ENCODE data around the gene C17orf67.

The C17orf67 gene

GRCh38 chr17:56866076-56866475 is 32.4 kb upstream of the C17orf67 start:
- Histone ChIP-seq H3K27ac (ENCODE audit: insufficient read depth, low read depth, low read length, poor library complexity, severe bottlenecking) (no peak overlapping the region), H3K4me1 (ENCODE audit: control insufficient read depth, insufficient read depth, low read length) (peaks cover 5% of the 10 kb centered on the region), H3K4me3 (ENCODE audit: insufficient read depth, low read depth, low read length) (no peak overlapping the region), H3K9me3 (ENCODE audit: control insufficient read depth, low read length) (no peaks in the 10 kb centered on the region), H3K27me3 (ENCODE audit: control insufficient read depth, insufficient read depth, low read length, poor library complexity, severe bottlenecking) (no peaks in the 10 kb centered on the region), H3K36me3 (ENCODE audit: control insufficient read depth, insufficient read depth, low read length) (no peaks in the 10 kb centered on the region)
- WGBS, 2 experiments = 75 to 82% methylated on average over 4 to 5 of the region's 5 CpGs

DNA sequence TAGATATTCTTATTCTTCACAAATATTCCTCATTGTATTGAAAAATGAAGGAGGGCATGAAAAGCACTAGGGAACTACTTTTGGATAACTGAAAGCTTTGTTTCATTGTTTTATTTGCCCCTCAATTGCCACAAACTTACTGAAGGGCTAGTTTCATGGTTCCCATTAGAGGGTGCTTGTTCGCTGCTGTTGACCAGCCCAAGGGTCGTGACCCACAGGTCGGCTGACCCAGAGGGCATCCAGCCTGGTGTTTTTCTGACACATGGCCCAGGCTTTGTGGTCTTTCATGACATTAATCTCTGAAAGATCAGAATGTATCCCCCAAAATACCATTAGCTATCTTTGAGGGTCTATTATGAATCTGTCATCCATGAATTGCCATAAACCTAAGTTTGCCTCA is 30.3 kb upstream of the C17orf67 start:
- H3K27me3 ChIP-seq (ENCODE audit: control insufficient read depth, insufficient read depth, low read length, poor library complexity, severe bottlenecking) = no peaks in the 10 kb centered on the region
- H3K4me1 ChIP-seq (ENCODE audit: control insufficient read depth, insufficient read depth, low read length) = peaks cover 5% of the 10 kb centered on the region
- H3K9me3 ChIP-seq (ENCODE audit: control insufficient read depth, low read length) = no peaks in the 10 kb centered on the region
- WGBS, 2 experiments = 60 to 65% methylated on average over 3 of the region's 3 CpGs
- no peaks in the 10 kb centered on the region for H3K36me3 ChIP-seq (ENCODE audit: control insufficient read depth, insufficient read depth, low read length)
- H3K4me3 ChIP-seq (ENCODE audit: insufficient read depth, low read depth, low read length) = no peak overlapping the region
- H3K27ac ChIP-seq (ENCODE audit: insufficient read depth, low read depth, low read length, poor library complexity, severe bottlenecking) = no peak overlapping the region

GRCh38 chr17:56861899-56862298 is 28.2 kb upstream of the C17orf67 start:
- 96 to 100% methylated on average over 3 of the region's 3 CpGs for WGBS, 2 experiments

GRCh38 chr17:56851008-56851407 is 17.3 kb upstream of the C17orf67 start:
- H3K36me3 ChIP-seq (ENCODE audit: control insufficient read depth, insufficient read depth, low read length) = no peaks in the 10 kb centered on the region
- no peaks in the 10 kb centered on the region for H3K9me3 ChIP-seq (ENCODE audit: control insufficient read depth, low read length)
- no peaks in the 10 kb centered on the region for H3K27me3 ChIP-seq (ENCODE audit: control insufficient read depth, insufficient read depth, low read length, poor library complexity, severe bottlenecking)
- H3K4me3 ChIP-seq (ENCODE audit: insufficient read depth, low read depth, low read length) = no peak overlapping the region
- WGBS, 2 experiments = 84 to 97% methylated on average over 2 of the region's 3 CpGs
- no peak overlapping the region for H3K27ac ChIP-seq (ENCODE audit: insufficient read depth, low read depth, low read length, poor library complexity, severe bottlenecking)
- H3K4me1 ChIP-seq (ENCODE audit: control insufficient read depth, insufficient read depth, low read length) = no peaks in the 10 kb centered on the region

More at GRCh38 chr17:56861899-56862298, 28.2 kb upstream of the C17orf67 start:
- Histone ChIP-seq H3K27me3 (ENCODE audit: control insufficient read depth, insufficient read depth, low read length, poor library complexity, severe bottlenecking) (no peaks in the 10 kb centered on the region), H3K4me1 (ENCODE audit: control insufficient read depth, insufficient read depth, low read length) (peaks cover 5% of the 10 kb centered on the region), H3K9me3 (ENCODE audit: control insufficient read depth, low read length) (no peaks in the 10 kb centered on the region), H3K36me3 (ENCODE audit: control insufficient read depth, insufficient read depth, low read length) (no peaks in the 10 kb centered on the region), H3K4me3 (ENCODE audit: insufficient read depth, low read depth, low read length) (no peak overlapping the region), H3K27ac (ENCODE audit: insufficient read depth, low read depth, low read length, poor library complexity, severe bottlenecking) (no peak overlapping the region)

DNA sequence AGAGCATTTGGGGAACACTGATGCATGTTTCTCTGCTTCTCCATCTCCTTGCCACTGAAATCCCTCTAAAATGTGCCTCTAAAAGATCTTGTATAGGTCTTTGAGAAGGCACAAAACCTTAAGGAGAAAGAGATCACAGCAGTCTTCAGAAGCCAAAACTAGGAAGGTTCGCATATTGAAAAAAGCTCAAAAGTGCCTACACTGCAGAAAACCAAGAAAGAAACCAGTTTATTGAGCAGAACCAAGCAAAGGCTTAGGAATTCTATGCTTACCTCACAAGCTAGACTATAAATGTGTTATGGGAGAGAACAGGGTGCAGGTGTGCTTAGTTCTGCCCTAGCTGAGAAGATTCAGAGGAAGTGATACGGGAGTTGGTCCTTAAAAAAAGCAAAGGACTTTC is 16.9 kb upstream of the C17orf67 start:
- H3K9me3 ChIP-seq (ENCODE audit: control insufficient read depth, low read length) = no peaks in the 10 kb centered on the region
- no peak overlapping the region for H3K4me3 ChIP-seq (ENCODE audit: insufficient read depth, low read depth, low read length)
- WGBS, 2 experiments = 96 to 98% methylated on average over 2 of the region's 2 CpGs
- H3K27ac ChIP-seq (ENCODE audit: insufficient read depth, low read depth, low read length, poor library complexity, severe bottlenecking) = no peak overlapping the region
- no peaks in the 10 kb centered on the region for H3K36me3 ChIP-seq (ENCODE audit: control insufficient read depth, insufficient read depth, low read length)
- H3K27me3 ChIP-seq (ENCODE audit: control insufficient read depth, insufficient read depth, low read length, poor library complexity, severe bottlenecking) = no peaks in the 10 kb centered on the region
- H3K4me1 ChIP-seq (ENCODE audit: control insufficient read depth, insufficient read depth, low read length) = no peaks in the 10 kb centered on the region

DNA sequence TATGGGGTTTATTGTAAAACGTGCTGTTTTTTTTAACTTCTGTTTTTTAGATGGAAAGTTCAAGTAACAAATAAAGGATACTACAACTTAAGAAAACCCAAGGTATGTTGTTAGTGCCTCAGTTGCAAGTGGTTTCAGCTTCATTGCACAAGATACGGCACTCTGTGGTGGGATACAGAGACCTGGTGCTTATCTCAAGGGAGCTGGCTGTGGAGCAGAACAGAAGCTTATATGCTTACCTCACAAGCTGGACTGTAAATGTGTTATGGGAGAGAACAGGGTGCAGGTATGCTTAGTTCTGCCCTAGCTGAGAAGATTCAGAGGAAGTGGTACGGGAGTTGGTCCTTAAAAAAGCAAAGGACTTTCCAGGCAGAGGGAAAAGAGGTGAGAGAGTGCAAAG is 15.4 kb upstream of the C17orf67 start:
- H3K9me3 ChIP-seq (ENCODE audit: control insufficient read depth, low read length) = no peaks in the 10 kb centered on the region
- H3K4me3 ChIP-seq (ENCODE audit: insufficient read depth, low read depth, low read length) = no peak overlapping the region
- no peak overlapping the region for H3K27ac ChIP-seq (ENCODE audit: insufficient read depth, low read depth, low read length, poor library complexity, severe bottlenecking)
- 65 to 78% methylated on average over 2 to 3 of the region's 3 CpGs for WGBS, 2 experiments
- H3K36me3 ChIP-seq (ENCODE audit: control insufficient read depth, insufficient read depth, low read length) = no peaks in the 10 kb centered on the region
- H3K4me1 ChIP-seq (ENCODE audit: control insufficient read depth, insufficient read depth, low read length) = no peaks in the 10 kb centered on the region
- no peaks in the 10 kb centered on the region for H3K27me3 ChIP-seq (ENCODE audit: control insufficient read depth, insufficient read depth, low read length, poor library complexity, severe bottlenecking)

GRCh38 chr17:56847106-56847505 is 13.4 kb upstream of the C17orf67 start:
- no peaks in the 10 kb centered on the region for H3K4me1 ChIP-seq (ENCODE audit: control insufficient read depth, insufficient read depth, low read length)
- no peaks in the 10 kb centered on the region for H3K9me3 ChIP-seq (ENCODE audit: control insufficient read depth, low read length)
- no peak overlapping the region for H3K4me3 ChIP-seq (ENCODE audit: insufficient read depth, low read depth, low read length)
- H3K27ac ChIP-seq (ENCODE audit: insufficient read depth, low read depth, low read length, poor library complexity, severe bottlenecking) = no peak overlapping the region
- H3K27me3 ChIP-seq (ENCODE audit: control insufficient read depth, insufficient read depth, low read length, poor library complexity, severe bottlenecking) = no peaks in the 10 kb centered on the region
- WGBS, 2 experiments = 89 to 94% methylated on average over 2 to 4 of the region's 4 CpGs
- no peaks in the 10 kb centered on the region for H3K36me3 ChIP-seq (ENCODE audit: control insufficient read depth, insufficient read depth, low read length)

DNA sequence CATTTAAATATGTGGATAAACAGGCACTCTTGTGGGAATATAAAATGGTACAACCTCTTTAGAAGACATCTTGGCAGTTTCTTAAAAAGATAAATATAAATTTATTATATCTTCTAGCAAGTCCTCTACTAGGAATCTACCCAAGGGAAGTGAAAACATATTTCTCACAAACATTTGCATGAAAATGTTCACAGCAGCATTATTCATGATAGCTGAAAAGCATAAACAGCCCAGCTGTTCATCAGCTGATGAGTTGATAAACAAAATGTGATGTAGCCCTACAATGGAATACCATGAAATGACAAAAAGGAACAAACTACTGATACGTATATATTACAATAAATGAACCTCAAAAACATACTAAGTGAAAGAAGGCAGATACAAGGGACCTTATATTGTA is 12.2 kb upstream of the C17orf67 start:
- H3K4me1 ChIP-seq (ENCODE audit: control insufficient read depth, insufficient read depth, low read length) = no peaks in the 10 kb centered on the region
- no peaks in the 10 kb centered on the region for H3K27me3 ChIP-seq (ENCODE audit: control insufficient read depth, insufficient read depth, low read length, poor library complexity, severe bottlenecking)
- H3K36me3 ChIP-seq (ENCODE audit: control insufficient read depth, insufficient read depth, low read length) = no peaks in the 10 kb centered on the region
- no peak overlapping the region for H3K4me3 ChIP-seq (ENCODE audit: insufficient read depth, low read depth, low read length)
- H3K27ac ChIP-seq (ENCODE audit: insufficient read depth, low read depth, low read length, poor library complexity, severe bottlenecking) = no peak overlapping the region
- WGBS, 2 experiments = 100% methylated on average over 1 of the region's 1 CpG; no CpG with 5 or more reads in 1 of the 2 experiments
- no peaks in the 10 kb centered on the region for H3K9me3 ChIP-seq (ENCODE audit: control insufficient read depth, low read length)

GRCh38 chr17:56842577-56842976 is 8.9 kb upstream of the C17orf67 start:
- no peak overlapping the region for H3K27ac ChIP-seq (ENCODE audit: insufficient read depth, low read depth, low read length, poor library complexity, severe bottlenecking)
- 95 to 100% methylated on average over 1 to 2 of the region's 2 CpGs for WGBS, 2 experiments
- no peaks in the 10 kb centered on the region for H3K4me1 ChIP-seq (ENCODE audit: control insufficient read depth, insufficient read depth, low read length)
- no peaks in the 10 kb centered on the region for H3K36me3 ChIP-seq (ENCODE audit: control insufficient read depth, insufficient read depth, low read length)
- H3K27me3 ChIP-seq (ENCODE audit: control insufficient read depth, insufficient read depth, low read length, poor library complexity, severe bottlenecking) = peaks cover 1% of the 10 kb centered on the region
- no peak overlapping the region for H3K4me3 ChIP-seq (ENCODE audit: insufficient read depth, low read depth, low read length)
- no peaks in the 10 kb centered on the region for H3K9me3 ChIP-seq (ENCODE audit: control insufficient read depth, low read length)

DNA sequence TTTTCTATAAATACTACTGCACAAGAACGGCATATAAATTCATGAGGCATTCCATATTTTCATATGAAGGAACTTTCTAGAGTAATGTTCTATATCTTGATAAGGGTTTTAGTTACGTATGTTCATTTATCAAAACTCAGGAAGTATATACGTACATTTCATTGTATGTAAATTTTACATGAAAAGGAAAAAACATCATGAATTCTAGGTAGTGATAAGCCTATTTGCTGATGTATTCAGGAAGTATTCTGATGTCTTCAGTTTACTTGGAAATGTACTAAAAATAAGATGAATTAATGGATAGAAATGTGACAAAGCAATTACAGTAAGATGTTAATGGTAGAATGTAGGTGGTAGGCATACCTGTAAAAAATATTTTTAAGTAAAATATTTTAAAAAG is 5.0 kb upstream of the C17orf67 start:
- Histone ChIP-seq H3K36me3 (ENCODE audit: control insufficient read depth, insufficient read depth, low read length) (no peaks in the 10 kb centered on the region), H3K9me3 (ENCODE audit: control insufficient read depth, low read length) (no peaks in the 10 kb centered on the region), H3K4me1 (ENCODE audit: control insufficient read depth, insufficient read depth, low read length) (no peaks in the 10 kb centered on the region), H3K4me3 (ENCODE audit: insufficient read depth, low read depth, low read length) (no peak overlapping the region), H3K27me3 (ENCODE audit: control insufficient read depth, insufficient read depth, low read length, poor library complexity, severe bottlenecking) (peaks cover 36% of the 10 kb centered on the region), H3K27ac (ENCODE audit: insufficient read depth, low read depth, low read length, poor library complexity, severe bottlenecking) (no peak overlapping the region)
- WGBS, 2 experiments = 100% methylated on average over 1 of the region's 3 CpGs; no CpG with 5 or more reads in 1 of the 2 experiments

DNA sequence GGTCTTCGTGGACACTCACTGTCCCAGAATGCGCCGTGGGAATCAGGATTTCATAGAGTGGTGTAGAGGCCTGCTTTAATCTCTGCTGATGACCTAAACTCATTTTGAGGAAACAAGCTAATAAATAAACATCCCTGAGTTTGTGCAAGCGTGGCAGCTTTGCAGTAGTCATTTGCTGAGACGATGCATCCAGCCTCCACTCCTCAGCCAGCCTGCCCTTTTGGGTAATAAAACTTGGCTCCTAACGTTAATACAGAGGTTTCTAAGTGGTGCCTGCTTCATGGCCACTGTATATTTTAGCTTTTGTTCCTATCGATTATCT is 1.5 kb upstream of the C17orf67 start:
- peak overlapping the region; percentile 50 for H3K4me3 ChIP-seq (ENCODE audit: insufficient read depth, low read depth, low read length)
- no peaks in the 10 kb centered on the region for H3K9me3 ChIP-seq (ENCODE audit: control insufficient read depth, low read length)
- no peaks in the 10 kb centered on the region for H3K36me3 ChIP-seq (ENCODE audit: control insufficient read depth, insufficient read depth, low read length)
- 83 to 87% methylated on average over 6 to 7 of the region's 7 CpGs for WGBS, 2 experiments
- no peak overlapping the region for H3K27ac ChIP-seq (ENCODE audit: insufficient read depth, low read depth, low read length, poor library complexity, severe bottlenecking)
- peaks cover 56% of the 10 kb centered on the region for H3K27me3 ChIP-seq (ENCODE audit: control insufficient read depth, insufficient read depth, low read length, poor library complexity, severe bottlenecking)
- H3K4me1 ChIP-seq (ENCODE audit: control insufficient read depth, insufficient read depth, low read length) = no peaks in the 10 kb centered on the region
